WTC11 (cell line): ENCODE results near the gene TYMS. TPM values are rescaled to one million over a fixed set of nuclear protein-coding genes. Genes with fewer than 3 reads are reported as not detected.

Experiments
- ATAC-seq: fragments of 200-7000 bp; cut with Tn5 transposase; 2 replicates; pipeline ENCODE4 v1.10.0; 2021; ENCODE audit warnings: mild to moderate bottlenecking, moderate library complexity
- CTCF ChIA-PET: fragments of 300-600 bp; sonication (Branson Sonifier 250); formaldehyde crosslinking; loops from one replicate; lab custom pipeline; 2021; ENCODE audit warnings: antibody characterized with exemption; lab: Charles Lee
- POLR2A ChIA-PET: fragments of 350-600 bp; sonication (Branson Sonifier 250); formaldehyde crosslinking; loops from one replicate; lab custom pipeline; 2021; ENCODE audit warnings: antibody characterized with exemption; lab: Charles Lee
- DNase-seq: peaks from one replicate; pipeline ENCODE4 v3.0.0; 2021; ENCODE audit warnings: low spot score
- H3K27ac Mint-ChIP-seq: 2 replicates; pipeline ENCODE4 v1.8.0; 2021; ENCODE audit warnings: mixed read lengths
- H3K27me3 Mint-ChIP-seq: 2 replicates; pipeline ENCODE4 v1.8.0; 2021; ENCODE audit warnings: low read depth, mild to moderate bottlenecking, moderate library complexity, mixed read lengths
- H3K36me3 Mint-ChIP-seq: 2 replicates; pipeline ENCODE4 v1.8.0; 2021; ENCODE audit warnings: mixed read lengths
- H3K4me1 Mint-ChIP-seq: 2 replicates; pipeline ENCODE4 v1.8.0; 2022; ENCODE audit warnings: mixed read lengths
- H3K4me3 Mint-ChIP-seq: 2 replicates; pipeline ENCODE4 v1.8.0; 2021; ENCODE audit warnings: mild to moderate bottlenecking, moderate library complexity, mixed read lengths
- H3K9me3 Mint-ChIP-seq: 2 replicates; pipeline ENCODE4 v1.8.0; 2021; ENCODE audit warnings: mixed read lengths
- AR ChIP-seq: fragments of 250-450 bp; sonication (Bioruptor Pico); IDR thresholded peaks from 2 replicates; pipeline ENCODE4 v1.9.0; 2021; ENCODE audit warnings: mild to moderate bottlenecking
- CREB1 ChIP-seq: sonication (generic); formaldehyde crosslinking; IDR thresholded peaks from 2 replicates; pipeline ENCODE4 v1.8.0; 2023; ENCODE audit warnings: mild to moderate bottlenecking, missing genetic modification reagents
- EMX1 ChIP-seq: fragments of 250-450 bp; sonication (Bioruptor Pico); IDR thresholded peaks from 2 replicates; pipeline ENCODE4 v1.8.0; 2021; ENCODE audit warnings: mild to moderate bottlenecking
- ETV6 ChIP-seq: sonication (generic); formaldehyde crosslinking; IDR thresholded peaks from 2 replicates; pipeline ENCODE4 v1.8.1; 2022; ENCODE audit warnings: mild to moderate bottlenecking, missing genetic modification reagents
- FOXK1 ChIP-seq: sonication (generic); formaldehyde crosslinking; IDR thresholded peaks from 2 replicates; pipeline ENCODE4 v1.8.0; 2022; ENCODE audit warnings: mild to moderate bottlenecking, moderate library complexity, missing genetic modification reagents
- FOXP4 ChIP-seq: sonication (generic); formaldehyde crosslinking; IDR thresholded peaks from 2 replicates; pipeline ENCODE4 v1.8.0; 2022; ENCODE audit warnings: mild to moderate bottlenecking, missing genetic modification reagents
- JUN ChIP-seq: sonication (generic); formaldehyde crosslinking; IDR thresholded peaks from 2 replicates; pipeline ENCODE4 v1.8.0; 2023; ENCODE audit warnings: mild to moderate bottlenecking, missing genetic modification reagents
- MLX ChIP-seq: sonication (generic); formaldehyde crosslinking; IDR thresholded peaks from 2 replicates; pipeline ENCODE4 v1.8.1; 2023; ENCODE audit warnings: mild to moderate bottlenecking, missing genetic modification reagents, moderate library complexity
- PRDM15 ChIP-seq: sonication (generic); formaldehyde crosslinking; IDR thresholded peaks from 2 replicates; pipeline ENCODE4 v1.8.0; 2022; ENCODE audit warnings: missing genetic modification reagents
- PREB ChIP-seq: sonication (generic); formaldehyde crosslinking; IDR thresholded peaks from 2 replicates; pipeline ENCODE4 v1.8.1; 2022; ENCODE audit warnings: mild to moderate bottlenecking, missing genetic modification reagents, moderate library complexity, borderline replicate concordance
- SMAD3 ChIP-seq: sonication (generic); formaldehyde crosslinking; IDR thresholded peaks from 2 replicates; pipeline ENCODE4 v1.8.0; 2022; ENCODE audit warnings: missing genetic modification reagents, mild to moderate bottlenecking, borderline replicate concordance
- TEAD1 ChIP-seq: sonication (generic); formaldehyde crosslinking; IDR thresholded peaks from 2 replicates; pipeline ENCODE4 v1.8.0; 2022; ENCODE audit warnings: mild to moderate bottlenecking, missing genetic modification reagents
- USF1 ChIP-seq: sonication (generic); formaldehyde crosslinking; IDR thresholded peaks from 2 replicates; pipeline ENCODE4 v1.8.0; 2022; ENCODE audit warnings: mild to moderate bottlenecking, missing genetic modification reagents
- USF2 ChIP-seq: sonication (generic); formaldehyde crosslinking; IDR thresholded peaks from 2 replicates; pipeline ENCODE4 v1.8.1; 2023; ENCODE audit warnings: mild to moderate bottlenecking, missing genetic modification reagents, moderate library complexity
- ZBTB43 ChIP-seq: sonication (generic); formaldehyde crosslinking; IDR thresholded peaks from 2 replicates; pipeline ENCODE4 v1.8.1; 2023; ENCODE audit warnings: mild to moderate bottlenecking, missing genetic modification reagents
- ZNF232 ChIP-seq: sonication (generic); formaldehyde crosslinking; IDR thresholded peaks from 2 replicates; pipeline ENCODE4 v1.8.0; 2022; ENCODE audit warnings: mild to moderate bottlenecking, missing genetic modification reagents
- total RNA-seq: library from RNA; stranded (reverse); gene quantifications from 3 replicates; pipeline ENCODE4 v1.2.3, GENCODE V29; 2021

Gene TYMS
- total RNA-seq, 1 experiment from 2014 or later, result 86.4 TPM

- TF ChIP-seq AR (CRISPR knock-in tag) (no peak), ZNF232 (peak; percentile 93), CREB1 (CRISPR knock-in tag) (0 out of 2 replicates have a peak, but pooled peaks have one; percentile 33), PREB (CRISPR knock-in tag) (no peak), SMAD3 (CRISPR knock-in tag) (0 out of 2 replicates have a peak, but pooled peaks have one; percentile 52), ETV6 (CRISPR knock-in tag) (peak; percentile 94), FOXP4 (CRISPR knock-in tag) (peak; percentile 75; the same call in 1 of the 2 replicates), FOXK1 (peak; percentile 71), ZBTB43 (CRISPR knock-in tag) (0 out of 2 replicates have a peak, but pooled peaks have one; percentile 27), EMX1 (CRISPR knock-in tag) (no peak), TEAD1 (CRISPR knock-in tag) (peak; percentile 42; the same call in 1 of the 2 replicates), MLX (CRISPR knock-in tag) (0 out of 2 replicates have a peak, but pooled peaks have one; percentile 45), JUN (CRISPR knock-in tag) (0 out of 2 replicates have a peak, but pooled peaks have one; percentile 42)
These were observed at the start of gene TYMS (continued) for GRCh38 chr18:657311-658000.

- Mint-ChIP-seq H3K9me3 (no peaks in the 10 kb centered on the region), H3K4me1 (no peaks in the 10 kb centered on the region), H3K4me3 (no peak overlapping the region), H3K36me3 (no peaks in the 10 kb centered on the region), H3K27ac (no peak overlapping the region), H3K27me3 (no peaks in the 10 kb centered on the region; the same call in 1 of the 2 replicates)
- POLR2A ChIA-PET, result no interaction called here
- DNase-seq (no peak), ATAC-seq (no peak)
- CTCF ChIA-PET, result interaction anchor here (1.3 kb wide), 1 partner anchor 16 kb away, joined by 3 read pairs; no protein-coding TSS in a partner anchor
- TF ChIP-seq PRDM15, result no peak
- no peak for TF ChIP-seq FOXP4 (CRISPR knock-in tag)
- no peak for TF ChIP-seq USF1
- no peak for TF ChIP-seq USF2 (CRISPR knock-in tag)
These were observed 49.5 kb upstream of the TYMS start for GRCh38 chr18:607930-608329.
